GM19455 (cell line): ENCODE measurements around the gene CNFN.

ENCODE experiments used
- ATAC-seq: cut with Tn5 transposase; IDR thresholded peaks from one replicate; pipeline ENCODE4 v1.9.1; 2021; ENCODE audit not compliant: unreplicated experiment

Gene CNFN

DNA sequence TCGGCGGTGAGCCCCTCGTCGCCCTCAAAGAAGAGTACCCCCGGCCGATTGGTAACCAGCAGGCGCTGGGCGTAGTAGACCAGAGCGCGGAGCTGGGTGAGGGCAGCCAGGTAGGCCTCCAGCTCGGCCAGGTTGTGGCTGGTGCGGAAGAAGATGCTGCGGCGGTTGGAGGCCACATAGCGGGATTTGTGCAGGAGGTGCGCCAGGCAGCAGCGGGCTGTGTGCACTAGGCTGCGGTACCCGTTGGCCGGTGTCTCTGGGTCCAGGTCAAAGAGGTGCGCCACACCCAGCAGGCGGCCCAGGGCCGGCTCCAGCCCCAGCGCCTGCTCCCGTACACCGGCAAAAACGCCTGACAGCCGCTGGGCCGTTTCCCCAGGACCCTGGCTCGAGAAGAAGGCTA lies 20.3 kb upstream of the CNFN start:
- no peak for ATAC-seq

- no peak for ATAC-seq
These were observed 19.4 kb upstream of the CNFN start for GRCh38 chr19:42409477-42409876.

- ATAC-seq, result no peak
These were observed 17.7 kb upstream of the CNFN start for GRCh38 chr19:42407816-42408175.

DNA sequence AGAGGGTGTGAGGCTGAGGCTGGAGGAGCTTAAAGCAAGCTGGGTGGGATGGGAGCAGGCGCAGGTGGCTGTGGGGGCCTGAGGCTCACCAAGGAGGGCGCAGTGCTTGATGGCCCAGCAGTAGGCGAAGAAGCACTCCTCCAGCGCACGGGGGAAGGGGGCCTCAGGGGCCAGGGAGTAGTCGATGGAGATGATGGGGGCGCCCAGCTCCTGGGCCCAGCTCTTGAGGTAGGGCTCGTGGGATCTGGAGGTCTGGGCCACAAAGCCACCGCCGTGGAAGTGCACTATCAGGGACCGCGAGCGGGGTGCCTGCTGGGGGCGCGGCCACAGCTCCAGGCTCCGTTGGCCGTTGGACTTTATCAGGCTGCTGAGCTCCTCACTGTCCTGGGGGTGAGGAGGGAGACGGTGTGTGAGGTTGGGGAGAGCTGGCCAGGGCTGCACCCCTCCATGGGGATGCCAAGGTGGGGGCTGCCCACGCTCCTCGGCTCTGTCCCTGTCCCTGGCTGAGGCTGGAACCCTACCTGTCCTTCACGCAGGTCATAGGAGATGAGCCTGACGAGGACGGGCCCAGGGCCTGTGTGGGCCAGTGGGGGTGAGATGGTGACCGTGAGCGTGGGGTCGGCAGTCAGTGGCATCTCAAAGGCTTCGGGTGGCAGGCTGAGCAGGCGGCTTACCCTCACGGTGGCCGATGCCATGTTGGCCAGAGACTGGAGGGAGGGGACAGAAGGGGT lies 17.2 kb upstream of the CNFN start:
- no peak for ATAC-seq

DNA sequence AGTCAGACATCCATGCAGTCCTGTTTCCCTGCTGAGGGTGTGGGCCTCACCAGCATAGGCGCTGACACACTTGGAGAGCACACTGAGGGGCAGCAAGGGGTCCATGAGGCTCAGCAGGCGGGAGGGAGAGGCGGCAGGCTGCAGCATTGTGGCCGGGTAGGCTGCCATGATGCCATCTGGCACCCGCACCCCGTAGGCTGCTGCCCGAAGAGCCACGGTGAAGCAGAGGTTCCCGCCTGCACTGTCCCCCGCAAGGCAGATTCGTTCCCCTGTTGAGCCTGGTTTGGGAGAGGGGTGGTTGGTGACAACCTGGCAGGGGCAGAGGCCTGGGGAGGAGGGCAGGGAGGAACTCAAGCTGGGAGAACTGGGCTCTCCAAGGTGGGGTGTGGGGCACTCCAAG lies 16.0 kb upstream of the CNFN start:
- no peak for ATAC-seq

DNA sequence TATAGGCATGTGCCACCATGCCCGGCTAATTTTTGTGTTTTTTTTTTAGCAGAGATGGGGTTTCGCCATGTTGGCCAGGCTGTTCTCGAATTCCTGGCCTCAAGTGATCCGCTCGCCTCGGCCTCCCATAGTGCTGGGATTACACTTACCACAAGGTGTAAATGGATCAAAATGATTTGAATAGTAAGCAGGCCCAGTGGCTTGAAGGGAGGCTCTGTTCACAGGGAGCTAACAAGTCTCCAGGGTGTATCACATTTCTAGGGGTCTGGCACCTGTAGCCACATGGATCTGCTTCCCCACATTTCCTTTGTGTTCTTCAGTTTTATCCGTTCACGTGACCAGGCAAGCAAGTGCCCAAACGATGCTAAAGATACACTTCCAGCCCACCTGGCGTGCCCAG lies 13.5 kb upstream of the CNFN start:
- ATAC-seq, result no peak

- ATAC-seq, result no peak
These were observed 12.4 kb upstream of the CNFN start for GRCh38 chr19:42402376-42403116.

DNA sequence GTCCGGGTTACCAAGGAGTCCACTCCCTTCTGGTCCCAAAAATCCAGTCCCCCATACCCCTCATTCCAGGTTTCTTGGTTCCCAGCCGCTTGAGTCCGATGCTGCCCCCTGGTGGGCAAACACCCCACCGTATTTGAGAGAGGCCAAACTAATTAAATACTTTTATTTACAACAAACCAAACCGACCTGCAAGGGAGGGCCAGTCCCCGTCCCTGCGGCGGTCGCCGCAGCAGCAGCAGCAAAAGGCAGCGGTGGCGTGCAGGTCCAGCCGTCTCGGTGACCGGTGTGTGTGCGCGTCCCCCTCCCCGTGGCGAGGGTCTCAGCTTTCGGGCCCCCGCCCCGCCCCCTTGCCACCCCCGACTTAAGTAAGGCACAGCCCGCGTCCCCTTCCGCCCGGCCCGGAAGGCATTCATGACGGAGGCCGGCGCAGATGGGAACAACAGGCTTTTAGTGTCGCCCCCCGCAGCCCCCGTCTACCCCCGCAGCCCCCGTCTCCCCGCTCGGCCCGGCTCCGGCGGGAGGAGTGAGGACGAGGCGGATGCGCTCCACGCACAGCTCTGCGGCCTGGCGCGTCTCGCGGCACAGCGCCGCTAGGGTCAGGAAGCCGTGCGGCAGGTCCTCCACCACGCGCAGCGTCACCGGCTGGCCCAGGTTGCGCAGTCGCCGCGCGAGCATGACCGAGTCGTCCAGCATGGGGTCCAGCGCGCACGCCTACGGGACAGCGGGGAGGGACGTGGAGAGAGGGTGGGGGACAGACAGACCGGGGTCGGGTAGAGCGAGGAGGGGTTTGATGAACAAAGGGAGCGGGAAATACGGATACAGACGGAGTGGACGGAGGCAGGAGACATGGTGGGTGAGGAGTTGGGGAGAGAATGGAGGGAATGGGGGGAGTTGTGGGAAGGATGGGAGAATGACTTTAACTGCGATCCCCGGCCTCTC lies 11.5 kb upstream of the CNFN start:
- ATAC-seq, result no peak

- no peak for ATAC-seq
These were observed 10.3 kb upstream of the CNFN start for GRCh38 chr19:42400404-42400803.

DNA sequence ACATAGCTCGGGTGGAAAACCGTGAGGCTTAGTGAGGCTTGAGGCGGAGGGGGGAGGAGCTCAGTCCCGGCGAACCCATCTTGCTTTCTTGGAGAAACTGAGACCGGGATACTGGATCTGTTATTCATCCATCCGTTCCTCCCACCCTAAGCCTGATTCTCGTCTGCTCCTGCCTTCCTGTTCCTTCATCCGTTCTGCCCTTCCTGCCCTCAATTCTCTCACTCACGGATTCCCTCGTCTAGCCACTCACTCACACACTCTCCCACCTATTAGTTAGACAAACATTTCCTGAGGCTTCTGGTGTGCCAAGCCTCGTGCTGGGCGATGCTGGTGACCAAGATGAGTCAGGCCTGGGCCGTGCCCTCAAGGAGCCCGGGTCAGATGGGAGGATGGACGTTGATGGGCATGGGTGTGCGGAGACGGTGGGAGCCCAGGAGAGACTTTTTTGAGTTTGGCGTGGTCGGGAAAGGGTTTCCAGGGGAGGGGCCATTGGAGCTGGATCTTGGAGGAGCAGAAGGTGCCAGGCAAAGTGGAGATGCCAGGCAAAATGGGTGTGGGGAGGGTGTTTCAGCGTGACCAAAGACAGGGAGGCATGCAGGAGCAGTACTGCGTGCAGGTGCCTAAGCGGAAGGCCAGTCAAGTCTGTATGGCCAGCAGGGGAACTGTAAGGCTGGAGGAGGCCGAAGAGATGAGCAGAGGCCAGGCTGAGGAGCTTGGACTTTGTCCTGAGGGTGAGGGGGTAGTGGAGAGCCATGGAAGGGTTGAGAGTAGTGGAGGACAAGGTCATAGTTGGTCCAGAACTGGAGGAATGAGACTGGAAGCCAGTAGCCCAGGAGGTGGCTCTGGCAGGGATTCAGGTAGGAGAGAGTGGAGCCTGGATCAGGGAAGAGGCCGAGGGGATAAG lies 7.4 kb upstream of the CNFN start:
- ATAC-seq, result no peak

- ATAC-seq, result peak; percentile 98
These were observed 6.5 kb upstream of the CNFN start for GRCh38 chr19:42396381-42397262.

- no peak for ATAC-seq
These were observed 4.7 kb upstream of the CNFN start for GRCh38 chr19:42394751-42395150.

DNA sequence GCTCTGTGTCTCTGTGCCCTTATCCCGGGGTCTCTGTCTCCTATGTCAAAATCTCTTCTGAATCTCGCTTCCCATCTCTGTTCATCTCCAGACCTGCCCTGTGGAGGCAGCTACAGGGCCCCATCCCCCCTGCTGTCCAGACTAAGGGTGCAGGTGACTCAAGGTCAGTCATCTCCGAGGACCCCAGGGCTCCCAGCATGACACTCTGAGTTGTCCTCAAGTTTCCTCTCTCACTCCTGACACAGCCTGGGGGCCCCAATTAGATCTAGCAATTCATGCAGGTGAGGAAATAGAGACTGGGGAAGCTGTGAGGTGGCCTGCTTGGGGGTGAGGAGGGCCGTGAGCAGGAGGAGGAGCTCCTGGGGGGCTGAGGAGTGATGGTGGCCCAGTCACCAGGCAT lies 2.1 kb upstream of the CNFN start:
- ATAC-seq, result no peak

GRCh38 chr19:42388851-42389489 lies 1.1 kb downstream of the CNFN start:
- no peak for ATAC-seq

DNA sequence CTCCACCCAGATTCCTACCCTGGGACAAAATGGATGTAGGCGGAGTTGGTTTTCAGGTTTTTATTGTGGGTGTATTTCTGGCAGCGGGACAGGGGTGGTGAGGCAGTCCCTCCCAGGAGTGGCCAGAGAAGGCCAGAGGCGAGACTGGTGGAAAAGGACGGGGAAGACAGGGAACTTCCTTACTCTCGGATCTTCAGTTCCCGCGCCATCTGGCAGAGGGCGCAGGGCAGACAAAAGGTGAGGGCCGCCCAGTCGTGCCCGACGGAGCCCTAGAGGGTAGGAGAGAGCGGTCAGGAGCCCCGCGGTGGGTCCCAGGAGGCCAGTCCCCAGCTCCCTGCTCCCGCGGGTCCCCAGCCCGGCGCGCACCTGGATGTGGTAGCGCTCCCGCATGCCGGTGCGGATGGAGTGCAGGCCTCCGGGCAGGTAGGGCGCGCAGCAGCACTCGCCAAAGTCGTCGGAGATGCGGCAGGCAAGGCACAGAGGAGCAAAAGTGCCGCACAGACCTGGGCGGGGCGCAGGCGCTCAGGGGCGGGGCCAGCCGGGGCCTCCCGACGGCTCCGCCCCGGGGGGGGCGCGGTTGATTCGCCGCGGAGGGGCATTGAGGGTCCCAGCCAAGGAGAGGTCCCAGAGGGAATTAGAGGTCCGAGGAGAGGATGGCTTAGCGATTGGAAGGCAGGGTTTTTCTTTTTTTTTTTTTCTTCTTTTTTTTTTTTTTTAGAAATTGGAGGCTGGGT lies 3.0 kb downstream of the CNFN start:
- no peak for ATAC-seq

- no peak for ATAC-seq
These were observed 9.9 kb downstream of the CNFN start for GRCh38 chr19:42380155-42380554.

- no peak for ATAC-seq
These were observed 11.6 kb downstream of the CNFN start for GRCh38 chr19:42378225-42379215.
